Caco-2 (cell line): ENCODE data around the gene NTRK2. TPM values are rescaled to one million over a fixed set of nuclear protein-coding genes. Genes with fewer than 3 reads are reported as not detected.

Source experiments
- BruUV-seq: library from RNA; stranded (reverse); fragments of 400-500 nt; replicated peaks from 2 replicates; lab custom pipeline; 2021; lab: Mats Ljungman, UMichigan
- CTCF ChIA-PET: fragments of 300-600 bp; sonication (Branson Sonifier 250); formaldehyde crosslinking; loops from one replicate; lab custom pipeline; 2022; ENCODE audit warnings: antibody characterized with exemption; lab: Charles Lee
- POLR2A ChIA-PET: fragments of 300-600 bp; sonication (Branson Sonifier 250); formaldehyde crosslinking; loops from one replicate; lab custom pipeline; 2022; ENCODE audit warnings: antibody characterized with exemption; lab: Charles Lee
- DNase-seq, 2 experiments: peaks; one replicate each; pipeline versions ENCODE4 v3.0.0 to v3.0.0-alpha.2; 2020 to 2022
- H3K27me3 ChIP-seq: replicated peaks from 2 replicates; pipeline ENCODE4 v1.6.0; 2011; ENCODE audit warnings: low read length; ENCODE audit not compliant: control insufficient read depth, insufficient read depth
- H3K36me3 ChIP-seq: 2 replicates; pipeline ENCODE4 v1.5.1; 2011; ENCODE audit warnings: low read length; ENCODE audit not compliant: control insufficient read depth, insufficient read depth
- H3K4me1 ChIP-seq: fragments of 250-450 bp; sonication (Bioruptor Pico); 2 replicates; pipeline ENCODE4 v1.5.1; 2020; ENCODE audit warnings: mild to moderate bottlenecking
- H3K4me3 ChIP-seq: 2 replicates; pipeline ENCODE4 v1.5.1; 2011; ENCODE audit warnings: low read depth, mild to moderate bottlenecking, control low read depth, low read length
- H3K9me3 ChIP-seq: fragments of 250-450 bp; sonication (Bioruptor Pico); 2 replicates; pipeline ENCODE4 v1.5.1; 2020; ENCODE audit warnings: mild to moderate bottlenecking, moderate library complexity
- H3K27ac Mint-ChIP-seq: one replicate; pipeline ENCODE4 v1.8.0; 2022; ENCODE audit warnings: mixed read lengths; ENCODE audit not compliant: unreplicated experiment
- H3K27me3 Mint-ChIP-seq: one replicate; pipeline ENCODE4 v1.8.0; 2022; ENCODE audit warnings: mixed read lengths; ENCODE audit not compliant: insufficient read depth, unreplicated experiment
- H3K36me3 Mint-ChIP-seq: one replicate; pipeline ENCODE4 v1.8.0; 2022; ENCODE audit warnings: mild to moderate bottlenecking, mixed read lengths; ENCODE audit not compliant: insufficient read depth, unreplicated experiment
- H3K4me1 Mint-ChIP-seq: one replicate; pipeline ENCODE4 v1.8.0; 2022; ENCODE audit warnings: low read depth, mixed read lengths; ENCODE audit not compliant: unreplicated experiment
- H3K4me3 Mint-ChIP-seq: one replicate; pipeline ENCODE4 v1.8.0; 2022; ENCODE audit warnings: mild to moderate bottlenecking, moderate library complexity, mixed read lengths; ENCODE audit not compliant: unreplicated experiment
- H3K9me3 Mint-ChIP-seq: one replicate; pipeline ENCODE4 v1.8.0; 2022; ENCODE audit warnings: mixed read lengths; ENCODE audit not compliant: unreplicated experiment
- CTCF ChIP-seq, 2 experiments: fragments of 200-600 bp in 1 of 2; IDR thresholded peaks; 1 replicate in 1 of 2; 2 replicates in 1 of 2; pipeline versions ENCODE4 v1.5.1 to v1.8.0; 2011 to 2022; ENCODE audit warnings: antibody characterized with exemption in 1 of 2, control low read depth in 1 of 2, inconsistent platforms in 1 of 2, low read depth in 1 of 2, low read length in 1 of 2, mild to moderate bottlenecking in 1 of 2, moderate library complexity in 1 of 2; ENCODE audit not compliant: insufficient read depth in 1 of 2, severe bottlenecking in 1 of 2, unreplicated experiment in 1 of 2
- intact Hi-C: fragments of 100-400 bp; cut with micrococcal nuclease; formaldehyde crosslinking; loops from one replicate; pipeline ENCODE4 v1.10.0; 2022; ENCODE audit not compliant: unreplicated experiment
- total RNA-seq: library from RNA; stranded (reverse); gene quantifications from 2 replicates; pipeline ENCODE4 v1.2.3, GENCODE V29; 2022

Gene NTRK2
- total RNA-seq, 1 experiment from 2014 or later: not detected

- Mint-ChIP-seq H3K4me1 (no peaks in the 10 kb centered on the region), H3K27ac (no peak overlapping the region), H3K9me3 (no peaks in the 10 kb centered on the region), H3K27me3 (no peaks in the 10 kb centered on the region), H3K36me3 (no peaks in the 10 kb centered on the region), H3K4me3 (no peak overlapping the region)
- Histone ChIP-seq H3K27me3 (no peaks in the 10 kb centered on the region), H3K4me3 (no peak overlapping the region), H3K9me3 (no peaks in the 10 kb centered on the region), H3K36me3 (no peaks in the 10 kb centered on the region), H3K4me1 (no peaks in the 10 kb centered on the region)
- ChIA-PET CTCF (interaction anchor here (1.0 kb wide), 1 partner anchor 147 kb away, joined by 4 read pairs; no protein-coding TSS in a partner anchor), POLR2A (no interaction called here)
- intact Hi-C loops: loop anchor here (2.0 kb wide), 1 partner anchor 262 kb away; no protein-coding TSS in a partner anchor
- DNase-seq: no peak
- BruUV-seq: no TSS peak
- TF ChIP-seq CTCF (IDR thresholded peaks at IDR 0.05; ENCODE audit: insufficient read depth in 1 of 2, low read depth in 1 of 2, low read length in 1 of 2, severe bottlenecking in 1 of 2, unreplicated experiment in 1 of 2): no peak
These were observed 327.2 kb downstream of the NTRK2 start for GRCh38 chr9:84996716-84997115.

GRCh38 chr9:84997472-84997871 lies 327.9 kb downstream of the NTRK2 start:
- no TSS peak for BruUV-seq

GRCh38 chr9:84998639-84999038 lies 329.1 kb downstream of the NTRK2 start:
- Mint-ChIP-seq H3K4me3 (no peak overlapping the region), H3K9me3 (no peaks in the 10 kb centered on the region), H3K36me3 (no peaks in the 10 kb centered on the region), H3K27me3 (no peaks in the 10 kb centered on the region), H3K4me1 (no peaks in the 10 kb centered on the region), H3K27ac (no peak overlapping the region)
- H3K27me3 ChIP-seq: no peaks in the 10 kb centered on the region
- no peak overlapping the region for H3K4me3 ChIP-seq
- no TSS peak for BruUV-seq
- no peak for TF ChIP-seq CTCF (IDR thresholded peaks at IDR 0.05; ENCODE audit: insufficient read depth in 1 of 2, low read depth in 1 of 2, low read length in 1 of 2, severe bottlenecking in 1 of 2, unreplicated experiment in 1 of 2)
- DNase-seq: no peak
- H3K36me3 ChIP-seq: no peaks in the 10 kb centered on the region
- intact Hi-C loops: no loop called here
- ChIA-PET POLR2A (no interaction called here), CTCF (no interaction called here)
- H3K4me1 ChIP-seq: no peaks in the 10 kb centered on the region
- H3K9me3 ChIP-seq: no peaks in the 10 kb centered on the region

More at GRCh38 chr9:84997472-84997871, 327.9 kb downstream of the NTRK2 start:
- no peaks in the 10 kb centered on the region for H3K36me3 ChIP-seq
- H3K4me3 ChIP-seq: no peak overlapping the region
- intact Hi-C loops: loop anchor here (2.0 kb wide), 1 partner anchor 261 kb away; no protein-coding TSS in a partner anchor
- ChIA-PET CTCF (interaction anchor here (0.6 to 1.0 kb wide), 2 partner anchors 146 to 215 kb away, joined by 4 read pairs; no protein-coding TSS in a partner anchor), POLR2A (no interaction called here)
- Mint-ChIP-seq H3K4me3 (no peak overlapping the region), H3K9me3 (no peaks in the 10 kb centered on the region), H3K27ac (no peak overlapping the region), H3K36me3 (no peaks in the 10 kb centered on the region), H3K27me3 (no peaks in the 10 kb centered on the region), H3K4me1 (no peaks in the 10 kb centered on the region)
- H3K9me3 ChIP-seq: no peaks in the 10 kb centered on the region
- DNase-seq: no peak
- peak in 1 of 2 experiments; percentile 3 for TF ChIP-seq CTCF (IDR thresholded peaks at IDR 0.05; ENCODE audit: insufficient read depth in 1 of 2, low read depth in 1 of 2, low read length in 1 of 2, severe bottlenecking in 1 of 2, unreplicated experiment in 1 of 2)
- no peaks in the 10 kb centered on the region for H3K4me1 ChIP-seq
- no peaks in the 10 kb centered on the region for H3K27me3 ChIP-seq
